ENCODE measurements around the gene GATC.
A peak's percentile ranks its signal among the peaks of the same experiment; 100 is the strongest.
"Not testable (repeated sequence)": the region's sequence is repeated elsewhere in the genome, so short reads cannot be mapped to it uniquely, and the experiment has no call there.

GATC gene

GRCh38 chr12:120437735-120438494 lies 8.3 kb upstream of the GATC start, which contains the start of gene COX6A1:
COX6A1 (plus strand) TSS chr12:120438113; CDS start chr12:120438127, 14 bp downstream.
- peak; percentile 98 for DNase-seq (ENCODE audit: low spot score)

GRCh38 chr12:120438495-120439198 lies 7.6 kb upstream of the GATC start:
- DNase-seq (ENCODE audit: low spot score), result no peak

DNA sequence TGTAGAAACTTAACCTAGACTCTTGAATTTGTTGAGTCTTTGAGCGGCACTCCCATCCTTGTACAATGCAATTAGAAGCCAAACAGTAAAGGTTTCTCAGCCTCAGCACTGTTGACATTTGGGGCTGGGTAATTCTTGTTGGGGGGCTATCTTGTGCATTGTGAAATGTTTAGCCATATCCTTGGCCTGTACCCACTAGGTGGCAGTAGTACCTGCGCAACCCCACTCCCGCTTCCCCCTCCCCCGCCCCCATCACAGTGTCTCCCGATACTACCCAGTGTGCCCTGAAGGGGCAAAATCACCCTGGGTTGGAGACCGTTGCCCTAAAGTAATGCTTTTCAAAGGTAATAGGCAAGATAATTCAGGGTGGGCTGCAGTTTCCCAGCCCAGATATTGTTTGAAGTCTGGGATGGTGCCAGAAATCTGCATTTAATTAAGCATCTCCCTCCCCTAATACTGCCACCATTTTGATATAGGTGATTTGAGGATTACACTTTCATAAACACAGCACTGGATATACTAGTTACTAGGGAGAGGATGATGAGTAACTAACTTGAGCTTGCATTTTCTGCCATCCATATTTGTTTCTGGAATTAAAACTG lies 6.5 kb upstream of the GATC start:
- DNase-seq (ENCODE audit: low spot score), result peak; percentile 86

DNA sequence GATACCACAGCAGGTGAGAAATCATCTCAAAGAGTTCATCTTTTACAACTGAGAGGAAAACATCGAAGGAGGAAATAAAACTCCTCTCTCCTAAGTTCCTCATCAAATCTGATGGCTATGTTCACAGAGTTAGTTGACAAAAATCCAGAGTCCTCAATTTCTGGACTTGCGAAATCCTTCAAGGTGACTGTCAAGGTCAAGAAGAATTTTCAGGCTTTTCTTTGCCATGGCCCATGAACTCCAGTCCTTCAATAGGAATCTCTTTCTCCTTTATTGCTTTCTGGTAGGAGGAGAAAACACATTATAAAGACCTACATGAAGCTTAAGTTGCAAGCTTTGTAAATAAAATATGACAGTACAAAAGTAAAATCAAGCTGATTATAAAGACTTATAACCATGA lies 1.6 kb upstream of the GATC start:
- no peak for DNase-seq (ENCODE audit: low spot score)

GRCh38 chr12:120446844-120447178 lies 567 bp downstream of the GATC start:
- not testable (repeated sequence) for DNase-seq (ENCODE audit: low spot score)

- DNase-seq (ENCODE audit: low spot score), result no peak
Observed at GRCh38 chr12:120447992-120448391, 1.7 kb downstream of the GATC start.

DNA sequence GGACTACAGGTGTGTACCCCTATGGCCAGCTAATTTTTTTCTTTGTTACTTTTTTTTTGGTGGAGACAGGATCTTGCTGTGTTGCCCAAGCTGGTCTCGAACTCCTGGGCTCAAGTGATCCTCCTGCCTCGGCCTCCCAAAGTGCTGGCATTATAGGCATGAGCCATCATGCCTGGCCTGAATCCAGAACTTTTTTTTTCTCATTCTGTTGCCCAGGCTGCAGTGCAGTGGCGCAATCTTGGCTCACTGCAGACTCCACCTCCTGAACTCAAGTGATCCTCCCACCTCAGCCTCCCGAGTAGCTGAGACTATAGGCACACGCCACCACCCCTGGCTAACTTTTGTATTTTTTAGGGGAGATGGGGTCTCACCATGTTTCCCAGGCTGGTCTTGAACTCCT lies 6.3 kb downstream of the GATC start:
- not testable (repeated sequence) for DNase-seq (ENCODE audit: low spot score)

DNA sequence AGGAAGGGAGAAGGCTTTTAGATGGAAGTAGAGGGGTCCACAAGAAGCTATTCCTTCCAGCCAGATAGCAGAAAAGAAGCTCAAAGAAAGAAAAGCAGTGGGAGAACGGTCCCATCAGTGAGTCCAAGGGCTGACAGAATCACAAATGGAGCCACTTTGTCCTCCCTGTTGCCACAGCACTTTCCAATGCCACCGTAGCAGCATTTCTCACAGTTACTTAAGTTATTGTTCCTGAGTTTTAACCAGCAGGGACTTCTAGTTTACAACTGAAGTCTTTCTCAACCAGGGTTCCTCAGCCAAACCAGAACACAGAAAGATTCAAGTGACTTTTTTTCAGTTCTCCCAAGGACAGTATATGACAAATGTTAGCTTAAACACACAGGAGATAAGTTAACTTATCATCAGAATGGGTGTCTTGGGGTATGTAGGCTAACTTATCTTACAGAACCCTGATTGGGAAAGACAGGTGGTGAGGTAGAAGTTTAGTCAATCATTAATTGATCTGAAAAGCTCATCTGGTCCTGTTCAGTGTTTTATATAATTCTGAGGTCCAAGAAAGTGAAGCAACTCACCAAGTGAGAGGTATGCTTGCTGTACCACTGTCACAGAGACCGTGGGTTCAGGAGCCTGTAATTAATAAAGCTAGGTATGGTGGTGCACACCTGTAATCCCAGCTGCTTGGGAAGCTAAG lies 7.0 kb downstream of the GATC start:
- DNase-seq (ENCODE audit: low spot score), result no peak

DNA sequence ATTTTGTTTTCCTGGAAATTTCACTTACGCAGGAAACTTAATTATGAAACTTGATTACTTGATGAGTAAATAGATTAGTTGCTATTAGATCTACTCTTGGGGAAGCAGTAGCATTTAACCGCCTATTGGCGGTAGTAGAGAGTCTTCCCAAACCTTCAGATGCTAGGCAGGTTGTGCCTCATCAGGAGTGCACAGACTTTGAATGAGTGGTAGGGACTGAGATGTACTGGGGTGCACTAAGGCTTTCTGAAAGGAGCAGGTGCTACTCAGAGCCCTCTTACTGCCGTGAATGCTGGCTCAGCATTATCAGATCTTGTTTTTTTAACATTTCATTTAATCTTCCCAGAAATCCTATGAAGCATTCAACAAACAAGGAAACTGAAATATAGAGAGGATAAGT lies 7.7 kb downstream of the GATC start:
- no peak for DNase-seq (ENCODE audit: low spot score)

- DNase-seq (ENCODE audit: low spot score), result no peak
Observed at GRCh38 chr12:120455302-120455701, 9.1 kb downstream of the GATC start.

- no peak for DNase-seq (ENCODE audit: low spot score)
Observed at GRCh38 chr12:120457133-120457532, 10.9 kb downstream of the GATC start.

- no peak for DNase-seq (ENCODE audit: low spot score)
Observed at GRCh38 chr12:120460157-120460556, 13.9 kb downstream of the GATC start.

DNA sequence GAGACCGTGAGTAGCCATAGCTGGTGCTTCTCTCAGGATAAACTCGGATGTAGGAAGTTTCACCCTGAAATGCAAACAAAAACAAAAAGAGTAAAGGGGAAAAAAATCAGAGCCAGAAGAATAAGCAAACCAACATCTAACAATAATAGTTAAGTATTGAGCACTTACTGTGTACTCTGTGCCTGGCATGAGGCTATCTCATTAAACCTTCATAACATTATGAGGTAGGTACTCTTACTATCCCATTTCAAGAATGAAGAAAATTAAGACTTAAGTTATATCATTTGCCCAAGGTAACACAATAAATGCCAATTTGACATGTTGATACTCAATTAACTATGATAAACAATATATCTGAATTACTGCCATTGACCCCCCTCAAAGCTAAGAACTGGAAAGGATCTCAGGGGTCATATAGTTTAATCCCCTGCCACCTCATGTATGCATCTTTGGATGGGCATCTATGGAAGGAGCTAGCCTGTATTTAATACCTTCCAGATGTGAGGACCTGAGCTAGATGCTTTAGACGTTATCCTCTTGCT lies 15.9 kb downstream of the GATC start:
- DNase-seq (ENCODE audit: low spot score), result no peak

DNA sequence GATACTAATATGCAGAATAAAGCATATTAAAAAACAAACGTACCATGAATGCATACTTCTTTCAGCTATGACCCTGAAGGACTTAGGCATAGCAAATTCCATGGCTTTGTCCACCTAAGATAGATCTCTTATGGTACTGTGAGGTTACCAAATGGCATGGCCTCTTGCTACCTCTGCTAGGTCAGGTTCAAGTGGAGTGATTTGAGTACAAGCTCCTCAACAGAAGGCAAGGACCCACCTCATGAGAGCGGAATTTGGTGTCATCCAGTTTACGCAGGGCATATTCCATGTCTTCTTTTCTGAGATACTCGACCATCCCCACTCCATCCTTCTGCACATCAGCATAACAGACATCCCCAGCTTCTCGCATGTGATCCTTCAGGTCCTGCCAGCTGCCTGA lies 17.5 kb downstream of the GATC start:
- no peak for DNase-seq (ENCODE audit: low spot score)

- DNase-seq (ENCODE audit: low spot score), result no peak
Observed at GRCh38 chr12:120465756-120466155, 19.5 kb downstream of the GATC start.

- peak; percentile 74 for DNase-seq (ENCODE audit: low spot score)
Observed at GRCh38 chr12:120466560-120467315, 20.5 kb downstream of the GATC start.

DNA sequence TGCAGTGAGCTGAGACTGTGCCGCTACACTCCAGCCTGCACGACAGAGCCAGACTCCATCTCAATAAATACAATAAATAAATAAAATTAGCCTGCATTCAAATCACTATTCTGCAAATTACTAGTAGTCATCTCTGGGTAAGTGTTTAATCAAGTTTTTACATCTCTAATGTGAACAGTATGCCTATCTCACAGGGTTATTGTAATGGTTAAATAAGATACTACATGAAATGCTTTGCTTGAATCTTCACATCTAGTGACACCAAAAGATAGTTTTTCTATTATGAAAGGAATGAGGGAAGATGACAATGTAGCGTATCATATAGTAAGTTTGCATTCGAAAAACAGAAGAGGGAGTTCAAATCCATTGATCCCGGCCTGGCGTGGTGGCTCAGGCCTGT lies 21.2 kb downstream of the GATC start:
- no peak for DNase-seq (ENCODE audit: low spot score)

DNA sequence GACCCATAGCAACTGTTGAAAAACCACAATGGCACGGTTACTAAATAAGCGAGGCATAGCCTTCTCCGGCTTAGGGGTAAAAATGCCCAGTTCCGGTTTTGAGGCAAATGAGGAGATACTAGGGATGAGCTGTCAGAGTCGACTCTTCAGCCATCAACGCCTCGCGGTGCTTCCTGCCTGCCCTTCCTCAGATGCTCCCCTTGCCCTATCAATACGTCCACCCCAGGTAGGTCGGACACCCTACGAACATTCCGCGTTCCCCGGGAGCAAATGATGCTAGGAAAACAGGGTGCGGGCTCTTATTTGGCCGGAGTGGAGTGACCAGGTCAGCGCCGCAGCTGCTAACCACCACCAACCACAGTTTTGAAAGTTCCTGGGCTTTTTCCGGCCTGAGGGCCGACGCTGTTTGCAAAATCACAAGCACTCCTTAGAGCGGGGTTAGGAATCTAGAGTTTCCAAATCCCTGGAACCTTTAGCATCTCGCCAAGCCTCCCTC lies 22.1 kb downstream of the GATC start:
- peak; percentile 72 for DNase-seq (ENCODE audit: low spot score)

GRCh38 chr12:120468821-120469449 lies 22.7 kb downstream of the GATC start:
- no peak for DNase-seq (ENCODE audit: low spot score)

GRCh38 chr12:120469450-120470149 lies 23.4 kb downstream of the GATC start, which contains the start of gene SRSF9:
SRSF9 (minus strand) TSS chr12:120469748; CDS start chr12:120469609, 139 bp downstream.
- DNase-seq (ENCODE audit: low spot score), result peak; percentile 100
